ENCODE measurements around the gene B3GALNT2.

Gene B3GALNT2

GRCh38 chr1:235450886-235451483 lies 53.3 kb downstream of the B3GALNT2 start:
- DNase-seq = no peak

DNA sequence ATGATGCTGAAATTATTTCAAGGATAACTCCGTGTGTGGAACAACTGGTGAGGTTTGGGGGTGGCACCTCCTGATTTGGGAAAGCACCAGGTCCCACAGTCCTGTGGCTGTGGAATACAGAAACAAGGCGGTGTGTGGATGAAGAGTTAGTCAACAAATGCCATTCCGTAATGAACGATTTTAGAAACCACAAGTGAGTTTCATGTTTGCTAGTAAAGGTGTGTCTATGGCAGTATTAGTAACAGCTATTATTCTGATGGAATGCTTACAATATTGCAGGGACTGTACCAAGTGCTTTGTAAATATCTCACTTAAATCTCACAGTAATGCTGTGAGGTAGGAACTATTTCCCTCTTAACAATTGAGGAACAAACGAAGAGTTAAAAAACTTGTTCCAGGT lies 53.8 kb downstream of the B3GALNT2 start:
- no peak for DNase-seq

DNA sequence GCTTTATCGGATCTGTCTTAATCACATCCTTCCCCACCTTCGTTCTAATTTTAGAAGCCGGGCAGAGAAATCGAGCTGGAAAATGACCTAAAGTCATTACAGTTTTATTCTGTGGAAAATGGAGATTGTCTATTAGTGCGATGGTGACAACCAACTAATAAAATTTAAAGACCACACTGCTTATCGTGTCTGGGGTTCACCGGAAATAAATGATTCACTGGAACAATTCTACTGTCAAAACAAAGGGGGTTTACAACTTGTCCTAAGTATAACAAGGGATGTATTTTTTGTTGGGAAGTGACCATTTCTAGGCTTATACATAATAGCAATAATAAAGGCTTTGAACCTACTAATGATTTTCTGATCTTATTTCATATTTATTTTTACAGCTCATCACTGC lies 55.6 kb downstream of the B3GALNT2 start:
- no peak for DNase-seq

GRCh38 chr1:235442788-235443429 lies 61.3 kb downstream of the B3GALNT2 start:
- DNase-seq = no peak

- no peak for DNase-seq
Observed at GRCh38 chr1:235441159-235441685, 63.0 kb downstream of the B3GALNT2 start.

DNA sequence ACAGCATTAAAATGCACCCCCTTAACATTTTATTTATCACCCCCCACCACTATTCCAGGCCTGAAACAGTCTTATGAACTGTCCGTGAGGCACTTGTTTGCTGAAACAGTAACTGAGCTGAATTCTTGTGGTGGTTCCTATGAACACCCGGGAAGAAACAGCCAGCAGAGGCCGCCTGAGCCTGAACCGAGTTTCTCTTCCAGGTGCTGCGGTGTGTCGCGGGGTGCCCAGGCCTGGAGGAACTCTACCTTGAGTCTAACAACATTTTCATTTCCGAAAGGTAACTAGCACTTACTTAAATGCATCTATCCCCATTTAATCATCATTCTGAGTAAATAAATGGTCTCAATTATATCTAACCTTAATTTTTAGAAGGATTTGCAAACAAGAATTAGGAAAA lies 70.3 kb downstream of the B3GALNT2 start:
- no peak for DNase-seq

DNA sequence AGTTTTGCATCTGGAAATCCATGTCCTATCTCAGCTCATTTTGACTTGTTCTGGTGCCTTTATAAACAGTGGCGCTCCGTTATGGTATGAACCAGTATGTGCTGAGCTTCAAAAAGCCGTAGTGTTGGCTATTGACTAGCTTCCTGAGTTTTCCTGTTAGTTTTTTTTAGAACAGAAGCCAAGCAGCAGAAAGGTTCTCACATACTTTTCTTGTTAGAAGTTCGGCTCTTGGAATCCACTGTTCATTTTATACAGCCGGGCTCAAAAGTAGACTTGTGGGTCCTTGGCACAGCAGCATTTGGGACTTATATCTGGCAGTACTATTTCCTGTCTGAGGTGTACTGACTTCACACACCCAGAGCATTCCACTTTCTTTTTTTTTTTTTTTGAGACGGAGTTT lies 73.3 kb downstream of the B3GALNT2 start:
- no peak for DNase-seq

- DNase-seq = no peak
Observed at GRCh38 chr1:235429143-235429542, 75.1 kb downstream of the B3GALNT2 start.

GRCh38 chr1:235427447-235427846 lies 76.8 kb downstream of the B3GALNT2 start:
- DNase-seq = no peak

DNA sequence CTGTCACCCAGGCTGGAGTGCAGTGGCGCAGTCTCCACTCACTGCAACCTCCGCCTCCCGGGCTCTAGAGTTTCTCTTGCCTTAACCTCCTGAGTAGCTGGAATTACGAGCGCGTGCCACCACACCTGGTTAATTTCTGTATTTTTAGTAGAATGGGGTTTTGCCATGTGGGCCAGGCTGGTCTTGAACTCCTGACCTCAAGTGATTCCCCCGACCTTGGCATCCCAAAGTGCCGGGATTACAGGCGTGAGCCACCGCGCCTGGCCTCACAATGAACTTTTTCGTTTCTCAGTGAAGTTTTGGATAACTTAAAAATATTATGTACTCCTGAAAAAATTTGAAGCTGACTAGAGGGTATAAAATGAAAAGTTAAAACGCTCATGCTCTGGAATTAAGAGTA lies 77.6 kb downstream of the B3GALNT2 start:
- DNase-seq = no peak

DNA sequence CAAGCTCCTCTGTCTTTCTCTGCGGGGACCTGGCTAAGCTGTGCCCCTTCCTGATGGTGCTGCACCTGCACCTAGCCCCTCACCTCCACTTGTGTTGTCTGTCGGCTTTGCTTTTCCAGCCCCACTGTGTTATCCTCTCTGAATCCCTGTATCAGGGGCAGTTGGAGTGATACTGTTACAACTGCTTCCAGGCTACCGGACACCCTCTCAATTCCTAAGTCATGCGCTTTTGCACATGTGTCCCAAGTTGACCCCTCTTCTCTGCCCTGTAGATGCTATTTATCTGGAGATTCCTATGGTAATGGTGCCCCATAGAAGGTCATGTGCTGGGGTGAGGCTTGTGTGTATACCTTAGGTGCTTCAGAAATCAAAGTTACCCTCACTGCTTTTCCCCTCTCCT lies 78.1 kb downstream of the B3GALNT2 start:
- no peak for DNase-seq

GRCh38 chr1:235425357-235425756 lies 78.9 kb downstream of the B3GALNT2 start:
- no peak for DNase-seq

- no peak for DNase-seq
Observed at GRCh38 chr1:235424092-235424491, 80.2 kb downstream of the B3GALNT2 start.

DNA sequence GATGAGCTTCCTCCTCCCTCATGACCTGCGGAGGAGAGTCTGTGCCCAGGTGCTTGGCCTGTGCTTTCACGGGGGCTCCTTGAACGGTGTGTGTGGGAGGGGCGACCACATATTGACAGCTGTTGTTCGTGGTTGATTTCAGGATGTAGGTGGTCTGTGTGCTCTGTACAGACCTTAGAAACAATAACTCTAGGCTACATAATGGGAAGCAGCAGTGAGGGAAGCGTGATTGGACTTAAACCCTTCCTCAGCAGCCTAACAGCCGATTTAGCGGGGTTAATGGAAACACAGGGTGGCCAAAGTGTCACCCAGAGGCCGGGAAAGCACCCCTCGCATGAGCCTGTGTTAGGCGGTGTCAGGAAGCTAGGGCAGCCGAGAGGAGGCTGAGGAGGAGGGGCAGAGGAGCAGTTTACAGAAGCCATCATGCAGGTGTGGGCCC lies 81.0 kb downstream of the B3GALNT2 start:
- DNase-seq = no peak

- no peak for DNase-seq
Observed at GRCh38 chr1:235421751-235422150, 82.5 kb downstream of the B3GALNT2 start.

DNA sequence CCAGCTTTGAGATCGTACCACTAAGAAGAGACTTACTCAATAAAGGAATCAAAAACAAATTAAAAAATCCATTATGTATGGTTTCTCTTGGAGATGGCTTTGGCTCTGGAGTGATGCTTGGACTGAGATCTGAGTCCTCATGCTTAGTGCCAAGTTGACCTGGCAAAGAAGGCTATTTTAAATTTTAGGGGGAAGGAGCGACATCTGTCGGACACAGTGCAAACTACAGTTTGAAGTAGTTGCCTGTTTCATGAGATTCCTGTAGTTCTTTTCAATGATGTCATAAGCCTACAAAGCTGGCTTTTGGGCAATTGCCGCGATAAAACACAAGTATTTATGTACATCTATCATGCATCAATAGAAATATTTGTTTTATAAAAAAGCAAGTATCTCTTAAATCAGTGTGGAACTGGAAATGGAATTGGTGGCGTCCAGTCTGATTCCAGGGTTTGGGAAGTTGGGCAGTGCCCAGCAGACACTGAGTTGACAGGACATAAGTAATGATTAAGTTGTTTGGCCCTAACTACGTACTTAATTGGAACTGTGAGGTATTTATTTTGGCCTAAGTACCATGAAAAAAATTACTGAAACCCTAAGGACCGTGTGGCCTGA lies 87.1 kb downstream of the B3GALNT2 start:
- peak; percentile 55 to 65 for DNase-seq

GRCh38 chr1:235416662-235417049 lies 87.6 kb downstream of the B3GALNT2 start:
- DNase-seq = no peak

DNA sequence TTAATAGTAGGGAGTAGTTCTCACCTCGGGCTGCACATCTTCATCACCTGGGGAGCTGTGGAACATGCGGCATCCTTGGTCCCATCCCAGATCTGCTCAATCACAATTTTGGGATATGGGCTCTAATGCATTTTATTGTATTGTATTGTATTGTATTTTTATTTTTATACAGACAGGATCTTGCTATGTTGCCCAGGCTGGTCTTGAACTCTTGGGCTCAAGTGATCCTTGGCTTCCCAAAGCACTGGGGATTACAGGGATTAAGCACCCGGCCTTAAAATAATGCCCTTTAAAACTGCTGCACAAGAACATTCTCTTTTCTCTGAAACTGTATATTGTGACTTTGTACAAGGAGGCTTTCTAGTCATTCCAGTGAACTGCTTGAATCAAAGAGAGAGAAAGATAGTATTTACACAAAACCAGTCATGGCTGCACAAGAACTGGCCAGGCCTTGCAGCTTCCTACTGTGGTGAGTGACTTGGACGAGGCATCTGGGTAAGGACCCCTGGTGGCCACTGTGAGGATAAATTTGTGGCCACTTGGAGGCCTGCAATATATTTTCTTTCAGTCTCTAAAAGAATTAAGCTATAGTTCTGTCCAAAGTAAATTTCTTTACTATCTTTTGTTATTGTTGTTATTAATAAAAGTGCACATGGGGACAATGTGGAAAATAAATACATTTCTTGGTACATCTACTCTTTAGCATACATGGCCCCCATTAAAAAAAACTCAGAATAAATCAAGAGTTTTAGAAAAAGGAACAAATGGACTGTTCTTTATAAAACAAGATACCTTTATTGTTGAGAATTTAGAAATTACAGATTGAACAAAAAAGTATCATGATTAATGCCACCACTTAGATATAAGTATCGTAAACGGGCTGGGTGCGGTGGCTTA lies 89.0 kb downstream of the B3GALNT2 start:
- DNase-seq = peak; percentile 69 to 75

DNA sequence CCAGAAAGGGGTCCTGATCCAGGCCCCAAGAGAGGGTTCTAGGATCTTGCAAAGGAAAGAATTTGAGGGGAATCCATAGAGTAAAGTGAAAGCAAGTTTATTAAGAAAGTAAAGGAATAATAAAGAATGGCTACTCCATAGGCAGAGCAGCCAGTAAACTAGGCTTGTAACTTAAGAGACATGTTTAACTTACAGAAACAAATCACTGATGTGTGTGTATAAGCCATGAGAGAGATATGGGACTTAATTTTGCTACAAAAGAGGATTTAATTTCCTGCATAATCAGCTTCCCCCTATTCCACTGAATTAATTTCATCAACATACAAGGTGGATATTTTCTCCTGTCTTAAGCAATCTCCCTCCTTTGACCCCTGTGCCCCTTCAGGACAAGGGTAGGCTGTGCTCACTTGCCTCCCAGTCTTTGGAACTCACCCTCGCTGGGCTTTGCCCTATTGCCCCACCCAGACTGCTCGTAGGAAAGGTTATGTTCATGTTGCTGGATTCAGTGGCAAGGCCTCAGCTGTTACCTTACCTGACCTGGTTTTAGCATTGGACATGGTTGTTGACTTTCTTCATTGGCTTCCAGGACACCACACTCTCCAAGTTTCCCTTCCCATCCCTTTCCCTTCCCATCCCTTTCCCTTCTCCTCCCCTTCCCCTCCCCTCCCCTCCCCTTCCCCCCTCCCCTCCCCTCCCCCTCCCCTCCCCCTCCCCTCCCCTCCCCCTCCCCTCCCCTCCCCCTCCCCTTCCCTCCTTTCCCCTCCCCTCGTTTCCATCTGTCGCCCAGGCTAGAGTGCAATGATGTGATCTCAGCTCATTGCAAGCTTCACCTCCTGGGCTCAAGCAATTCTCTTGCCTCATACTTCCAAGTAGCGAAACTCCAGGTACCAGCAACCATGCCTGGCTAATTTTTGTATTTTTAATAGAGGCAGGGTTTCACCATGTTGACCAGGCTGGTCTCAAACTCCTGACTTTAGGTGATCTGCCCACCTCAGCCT lies 92.5 kb downstream of the B3GALNT2 start:
- no peak for DNase-seq

DNA sequence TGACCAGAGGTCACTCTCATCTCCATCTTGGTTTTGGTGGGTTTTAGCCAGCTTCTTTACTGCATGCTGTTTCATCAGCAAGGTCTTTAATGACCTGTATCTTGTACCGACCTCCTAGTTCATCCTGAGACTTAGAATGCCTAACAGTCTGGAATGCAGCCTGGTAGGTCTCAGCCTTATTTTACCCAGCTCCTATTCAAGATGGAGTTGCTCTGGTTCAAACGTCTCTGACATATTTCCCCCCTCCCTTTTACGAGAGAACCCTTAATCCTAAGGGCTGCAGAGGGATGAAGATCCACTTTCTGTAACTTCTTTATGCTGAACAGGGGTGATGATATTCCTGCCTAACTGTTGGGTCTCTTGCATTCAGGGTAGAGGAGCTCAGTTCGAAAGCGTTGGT lies 93.8 kb downstream of the B3GALNT2 start:
- DNase-seq = no peak

- DNase-seq = no peak
Observed at GRCh38 chr1:235409042-235409820, 95.0 kb downstream of the B3GALNT2 start.
